ENCODE results near the gene CPNE5. TPM values are rescaled to one million over a fixed set of nuclear protein-coding genes. Genes with fewer than 3 reads are reported as not detected.

Gene CPNE5
- polyA plus RNA-seq, 1 donor (not counting 4 experiments of a cell fraction or from before 2014, with no cell fraction given): 0.05 TPM

DNA sequence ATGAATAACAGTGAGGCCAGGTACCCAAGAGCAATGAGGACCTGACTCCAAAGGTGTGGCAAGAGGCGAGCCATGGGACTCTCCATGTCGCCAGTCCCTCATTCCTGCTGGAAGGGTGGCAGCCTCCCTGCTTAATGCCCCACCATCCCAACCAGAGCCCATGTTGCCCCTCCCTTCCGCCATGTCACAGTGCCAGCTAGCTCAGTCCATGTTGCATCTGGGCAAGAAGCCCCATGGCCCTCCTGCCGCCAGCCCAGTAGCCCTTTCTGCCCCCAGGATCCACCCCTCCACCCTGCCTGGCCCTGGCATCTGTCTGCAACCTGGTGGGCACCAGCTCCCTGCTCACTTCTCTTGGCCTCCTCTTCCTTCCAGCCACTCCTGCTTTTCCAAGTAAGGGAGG is 6.0 kb upstream of the CPNE5 start:
- H2AFZ ChIP-seq (ENCODE audit: control insufficient read depth, low read length): no peak overlapping the region
- peaks cover 15% of the 10 kb centered on the region for H3K4me1 ChIP-seq (ENCODE audit: control insufficient read depth, extremely low read depth, insufficient read depth, low read length)
- no peak for FAIRE-seq
- H3K79me2 ChIP-seq (ENCODE audit: control insufficient read depth, insufficient read depth, low read length): no peaks in the 10 kb centered on the region
- H3K36me3 ChIP-seq (ENCODE audit: control insufficient read depth in 2 of 2, extremely low read depth in 1 of 2, insufficient read depth in 2 of 2, low read length in 2 of 2): no peaks in the 10 kb centered on the region
- DNase-seq (ENCODE audit: low read depth, low spot score): no peak
- no peak overlapping the region for H3K27ac ChIP-seq (ENCODE audit: control insufficient read depth, insufficient read depth, low read length)
- no peaks in the 10 kb centered on the region for H3K9me1 ChIP-seq (ENCODE audit: control insufficient read depth, extremely low read depth, insufficient read depth, low read length)
- H3K4me2 ChIP-seq (ENCODE audit: control insufficient read depth, extremely low read depth, insufficient read depth, low read depth, low read length): no peak overlapping the region
- peaks cover 12% of the 10 kb centered on the region for H3K27me3 ChIP-seq (ENCODE audit: control insufficient read depth, extremely low read depth, insufficient read depth, low read length)
- H3K4me3 ChIP-seq (ENCODE audit: control insufficient read depth in 2 of 3, extremely low read depth in 1 of 3, insufficient read depth in 2 of 3, low read depth in 1 of 3, low read length in 3 of 3): no peak overlapping the region
- dilution Hi-C loops (cut with MboI; ENCODE audit: extremely low pct_ligation_motif_present, low sequenced_read_pairs): no loop called here
- no peak overlapping the region for H3K9ac ChIP-seq (ENCODE audit: control insufficient read depth, extremely low read depth, insufficient read depth, low read length)
- H4K20me1 ChIP-seq (ENCODE audit: control insufficient read depth, extremely low read depth, insufficient read depth, low read length): no peaks in the 10 kb centered on the region
- H3K9me3 ChIP-seq (ENCODE audit: control insufficient read depth, low read depth, low read length): no peaks in the 10 kb centered on the region
- TF ChIP-seq, protein P1, sequence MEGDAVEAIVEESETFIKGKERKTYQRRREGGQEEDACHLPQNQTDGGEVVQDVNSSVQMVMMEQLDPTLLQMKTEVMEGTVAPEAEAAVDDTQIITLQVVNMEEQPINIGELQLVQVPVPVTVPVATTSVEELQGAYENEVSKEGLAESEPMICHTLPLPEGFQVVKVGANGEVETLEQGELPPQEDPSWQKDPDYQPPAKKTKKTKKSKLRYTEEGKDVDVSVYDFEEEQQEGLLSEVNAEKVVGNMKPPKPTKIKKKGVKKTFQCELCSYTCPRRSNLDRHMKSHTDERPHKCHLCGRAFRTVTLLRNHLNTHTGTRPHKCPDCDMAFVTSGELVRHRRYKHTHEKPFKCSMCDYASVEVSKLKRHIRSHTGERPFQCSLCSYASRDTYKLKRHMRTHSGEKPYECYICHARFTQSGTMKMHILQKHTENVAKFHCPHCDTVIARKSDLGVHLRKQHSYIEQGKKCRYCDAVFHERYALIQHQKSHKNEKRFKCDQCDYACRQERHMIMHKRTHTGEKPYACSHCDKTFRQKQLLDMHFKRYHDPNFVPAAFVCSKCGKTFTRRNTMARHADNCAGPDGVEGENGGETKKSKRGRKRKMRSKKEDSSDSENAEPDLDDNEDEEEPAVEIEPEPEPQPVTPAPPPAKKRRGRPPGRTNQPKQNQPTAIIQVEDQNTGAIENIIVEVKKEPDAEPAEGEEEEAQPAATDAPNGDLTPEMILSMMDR (optimal IDR thresholded peaks at IDR 0.05 in 1 of 3, IDR thresholded peaks at IDR 0.05 in 1 of 3, conservative IDR thresholded peaks at IDR 0.05 in 1 of 3; ENCODE audit: extremely low read depth in 1 of 3, insufficient read depth in 2 of 3, low read length in 3 of 3): no peak
- TF ChIP-seq EZH2 (IDR thresholded peaks at IDR 0.05; ENCODE audit: low read length): no peak

DNA sequence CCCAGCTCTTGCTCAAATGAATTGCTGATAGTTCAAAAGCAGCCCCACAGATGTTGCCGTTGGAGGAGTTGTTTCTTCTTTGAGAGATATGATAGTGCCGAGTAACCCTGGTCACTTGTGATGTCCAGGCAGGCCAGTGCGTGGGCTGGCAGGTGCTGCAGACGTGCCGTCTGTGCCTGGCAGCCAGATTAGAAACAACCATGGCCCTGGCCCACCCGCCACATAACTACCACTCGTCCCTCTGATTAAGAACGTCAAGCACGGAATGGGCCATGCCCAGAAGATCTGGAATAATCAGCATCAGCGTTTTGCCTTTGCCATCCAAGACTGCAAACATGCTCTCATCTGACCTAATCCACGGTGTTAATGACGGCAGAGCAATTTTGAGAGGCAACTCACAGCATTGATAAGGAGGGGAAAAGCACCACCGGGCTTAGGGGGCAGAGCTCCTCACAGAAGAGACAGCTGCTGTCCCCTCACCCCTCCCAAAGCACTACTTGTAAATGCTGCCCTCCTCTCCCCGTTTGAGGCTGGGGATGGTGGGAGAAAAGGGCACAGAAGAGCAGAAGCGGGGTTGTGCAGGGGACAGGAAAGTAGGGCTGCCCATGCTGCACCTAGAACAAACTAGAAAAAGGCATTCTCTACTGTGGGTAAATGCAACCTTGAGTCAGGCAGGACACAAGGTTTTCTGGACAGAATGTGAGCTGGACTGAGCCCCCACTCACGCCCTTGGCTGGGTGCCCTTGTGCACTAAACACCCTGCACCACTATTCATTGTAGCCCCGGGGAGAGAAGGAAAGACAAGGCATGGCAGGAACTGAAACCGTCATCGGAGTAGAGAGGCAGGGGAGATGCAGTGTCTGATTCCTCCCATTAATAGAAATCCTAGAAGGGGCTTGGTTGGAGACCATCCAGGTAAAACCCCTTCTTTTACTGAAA is 5.3 kb upstream of the CPNE5 start:
- peaks cover 13% of the 10 kb centered on the region for H3K4me1 ChIP-seq (ENCODE audit: control insufficient read depth, extremely low read depth, insufficient read depth, low read length)
- H3K27ac ChIP-seq (ENCODE audit: control insufficient read depth, insufficient read depth, low read length): no peak overlapping the region
- dilution Hi-C loops (cut with MboI; ENCODE audit: extremely low pct_ligation_motif_present, low sequenced_read_pairs): no loop called here
- H2AFZ ChIP-seq (ENCODE audit: control insufficient read depth, low read length): no peak overlapping the region
- TF ChIP-seq EZH2 (IDR thresholded peaks at IDR 0.05; ENCODE audit: low read length): no peak
- H3K9ac ChIP-seq (ENCODE audit: control insufficient read depth, extremely low read depth, insufficient read depth, low read length): no peak overlapping the region
- no peak overlapping the region for H3K4me3 ChIP-seq (ENCODE audit: control insufficient read depth in 2 of 3, extremely low read depth in 1 of 3, insufficient read depth in 2 of 3, low read depth in 1 of 3, low read length in 3 of 3)
- no peak for FAIRE-seq
- no peaks in the 10 kb centered on the region for H3K79me2 ChIP-seq (ENCODE audit: control insufficient read depth, insufficient read depth, low read length)
- no peak overlapping the region for H3K4me2 ChIP-seq (ENCODE audit: control insufficient read depth, extremely low read depth, insufficient read depth, low read depth, low read length)
- H3K36me3 ChIP-seq (ENCODE audit: control insufficient read depth in 2 of 2, extremely low read depth in 1 of 2, insufficient read depth in 2 of 2, low read length in 2 of 2): no peaks in the 10 kb centered on the region
- peaks cover 20% of the 10 kb centered on the region for H3K27me3 ChIP-seq (ENCODE audit: control insufficient read depth, extremely low read depth, insufficient read depth, low read length)
- H3K9me1 ChIP-seq (ENCODE audit: control insufficient read depth, extremely low read depth, insufficient read depth, low read length): no peaks in the 10 kb centered on the region
- H3K9me3 ChIP-seq (ENCODE audit: control insufficient read depth, low read depth, low read length): no peaks in the 10 kb centered on the region
- no peak for DNase-seq (ENCODE audit: low read depth, low spot score)
- no peaks in the 10 kb centered on the region for H4K20me1 ChIP-seq (ENCODE audit: control insufficient read depth, extremely low read depth, insufficient read depth, low read length)

Measured in keratinocyte (primary cell).